SK-N-MC (cell line): ENCODE data around the gene SPTBN4.

Experiments used
- DNase-seq: peaks from one replicate; pipeline ENCODE4 v3.0.0-alpha.2; 2011; ENCODE audit warnings: low read depth, low spot score
- H3K27ac ChIP-seq: fragments of 200-600 bp; sonication (generic); 2 replicates; pipeline ENCODE4 v1.5.1; 2016; ENCODE audit warnings: mixed run types
- H3K36me3 ChIP-seq: fragments of 200-600 bp; sonication (generic); 2 replicates; pipeline ENCODE4 v1.6.1; 2017; ENCODE audit warnings: antibody characterized with exemption, low read length, mixed read lengths; ENCODE audit not compliant: insufficient read depth
- H3K4me3 ChIP-seq: fragments of 200-600 bp; sonication (generic); 2 replicates; pipeline ENCODE4 v1.5.1; 2016
- H3K9ac ChIP-seq: fragments of 200-600 bp; sonication (generic); 2 replicates; pipeline ENCODE4 v1.8.0; 2017; ENCODE audit warnings: mixed run types, mixed read lengths; ENCODE audit not compliant: insufficient read length
- H3K9me3 ChIP-seq: fragments of 200-600 bp; sonication (generic); 2 replicates; pipeline ENCODE4 v1.6.1; 2017; ENCODE audit warnings: low read depth, mild to moderate bottlenecking, antibody characterized with exemption, low read length, moderate library complexity, mixed read lengths
- EZH2 ChIP-seq: fragments of 200-600 bp; sonication (generic); IDR thresholded peaks from one replicate; pipeline ENCODE4 v1.6.1; 2017; ENCODE audit warnings: antibody characterized with exemption
- FOXP2 ChIP-seq: optimal IDR thresholded peaks from 2 replicates; pipeline ENCODE3; 2011; ENCODE audit warnings: mild to moderate bottlenecking, moderate library complexity; ENCODE audit not compliant: insufficient read depth; ENCODE audit errors: extremely low read length, control extremely low read depth
- POLR2AphosphoS5 ChIP-seq: IDR thresholded peaks from 2 replicates; pipeline ENCODE4 v1.6.1; 2012; ENCODE audit warnings: mild to moderate bottlenecking, low read depth, low read length, borderline replicate concordance

SPTBN4 gene

GRCh38 chr19:40625406-40626120 lies 158.8 kb downstream of the SPTBN4 start:
- Histone ChIP-seq H3K4me3 (no peak overlapping the region), H3K36me3 (peaks cover 32% of the 10 kb centered on the region; the same call in 1 of the 2 replicates), H3K27ac (no peak overlapping the region), H3K9me3 (no peaks in the 10 kb centered on the region), H3K9ac (no peak overlapping the region)
- DNase-seq = no peak
- TF ChIP-seq POLR2AphosphoS5 = no peak
- TF ChIP-seq FOXP2 = no peak
- no peak for TF ChIP-seq EZH2
